Neural crest cell (in vitro differentiated cells): ENCODE measurements around the gene PEX5L. TPM values are rescaled to one million over a fixed set of nuclear protein-coding genes. Genes with fewer than 3 reads are reported as not detected.

Experiments used
- DNase-seq: peaks from one replicate; pipeline ENCODE4 v3.0.0; 2021; ENCODE audit warnings: low read depth, mixed read lengths, low spot score
- H3K27ac Mint-ChIP-seq: one replicate; pipeline ENCODE4 v1.8.0; 2021; ENCODE audit warnings: mild to moderate bottlenecking, mixed read lengths; ENCODE audit not compliant: unreplicated experiment
- H3K27me3 Mint-ChIP-seq: 2 replicates; pipeline ENCODE4 v1.8.0; 2021; ENCODE audit warnings: low read depth, mild to moderate bottlenecking, mixed read lengths
- H3K36me3 Mint-ChIP-seq: 2 replicates; pipeline ENCODE4 v1.8.0; 2021; ENCODE audit warnings: low read depth, mild to moderate bottlenecking, mixed read lengths
- H3K4me1 Mint-ChIP-seq: 2 replicates; pipeline ENCODE4 v1.8.0; 2021; ENCODE audit warnings: mixed read lengths
- H3K4me3 Mint-ChIP-seq: one replicate; pipeline ENCODE4 v1.8.0; 2021; ENCODE audit warnings: mild to moderate bottlenecking, mixed read lengths
- H3K9me3 Mint-ChIP-seq: 2 replicates; pipeline ENCODE4 v1.8.0; 2021; ENCODE audit warnings: mixed read lengths
- CTCF ChIP-seq: fragments of 200-600 bp; sonication (generic); conservative IDR thresholded peaks from 2 replicates; pipeline ENCODE4 v1.5.0; 2021; ENCODE audit warnings: antibody characterized with exemption, mild to moderate bottlenecking
- total RNA-seq: library from RNA; stranded (reverse); gene quantifications from 2 replicates; pipeline ENCODE4 v1.2.1, GENCODE V29; 2021

The PEX5L gene
- total RNA-seq, 1 donor from 2014 or later: 0.96 TPM

GRCh38 chr3:179991883-179992282, 44.9 kb downstream of the PEX5L start:
- Mint-ChIP-seq H3K9me3 (peaks cover 7% of the 10 kb centered on the region), H3K4me1 (no peaks in the 10 kb centered on the region)

GRCh38 chr3:179991104-179991503, 45.6 kb downstream of the PEX5L start:
- Mint-ChIP-seq H3K36me3 (no peaks in the 10 kb centered on the region), H3K27me3 (no peaks in the 10 kb centered on the region), H3K4me3 (no peak overlapping the region), H3K9me3 (peaks cover 6% of the 10 kb centered on the region), H3K4me1 (no peaks in the 10 kb centered on the region), H3K27ac (no peak overlapping the region)
- no peak for DNase-seq
- TF ChIP-seq CTCF: no peak

More at GRCh38 chr3:179991883-179992282, 44.9 kb downstream of the PEX5L start:
- no peak overlapping the region for H3K27ac Mint-ChIP-seq
- H3K36me3 Mint-ChIP-seq: no peaks in the 10 kb centered on the region
- DNase-seq: no peak
- H3K4me3 Mint-ChIP-seq: no peak overlapping the region
- no peaks in the 10 kb centered on the region for H3K27me3 Mint-ChIP-seq
- no peak for TF ChIP-seq CTCF

- no peak overlapping the region for H3K4me3 Mint-ChIP-seq
- no peak overlapping the region for H3K27ac Mint-ChIP-seq
- DNase-seq: no peak
- no peak for TF ChIP-seq CTCF
- H3K36me3 Mint-ChIP-seq: no peaks in the 10 kb centered on the region
- peaks cover 22% of the 10 kb centered on the region for H3K4me1 Mint-ChIP-seq
- no peaks in the 10 kb centered on the region for H3K9me3 Mint-ChIP-seq
- no peaks in the 10 kb centered on the region for H3K27me3 Mint-ChIP-seq
Measured at GRCh38 chr3:179981646-179982045, 55.1 kb downstream of the PEX5L start.

- H3K27me3 Mint-ChIP-seq: no peaks in the 10 kb centered on the region
- peaks cover 28% of the 10 kb centered on the region for H3K4me1 Mint-ChIP-seq
- TF ChIP-seq CTCF: no peak
- no peak for DNase-seq
- no peaks in the 10 kb centered on the region for H3K9me3 Mint-ChIP-seq
- no peaks in the 10 kb centered on the region for H3K36me3 Mint-ChIP-seq
- no peak overlapping the region for H3K4me3 Mint-ChIP-seq
- peak overlapping the region; percentile 54 for H3K27ac Mint-ChIP-seq
Measured at GRCh38 chr3:179977356-179977755, 59.4 kb downstream of the PEX5L start.

- H3K27me3 Mint-ChIP-seq: no peaks in the 10 kb centered on the region
- peaks cover 19% of the 10 kb centered on the region for H3K4me1 Mint-ChIP-seq
- H3K9me3 Mint-ChIP-seq: no peaks in the 10 kb centered on the region
- no peak overlapping the region for H3K27ac Mint-ChIP-seq
- H3K36me3 Mint-ChIP-seq: no peaks in the 10 kb centered on the region
- DNase-seq: no peak
- no peak overlapping the region for H3K4me3 Mint-ChIP-seq
- no peak for TF ChIP-seq CTCF
Measured at GRCh38 chr3:179973931-179974361, 62.8 kb downstream of the PEX5L start.
